GM12872 (cell line): ENCODE data around the gene PLCB4.

Source experiments
- CTCF ChIP-seq: IDR thresholded peaks from 3 replicates; pipeline ENCODE4 v1.5.1; 2011; ENCODE audit warnings: low read depth, mild to moderate bottlenecking, low read length, moderate library complexity; ENCODE audit not compliant: insufficient read depth

The PLCB4 gene

GRCh38 chr20:9160757-9161156 is 91.9 kb downstream of the PLCB4 start:
- no peak for TF ChIP-seq CTCF

GRCh38 chr20:9161311-9161710 is 92.4 kb downstream of the PLCB4 start:
- TF ChIP-seq CTCF = no peak

GRCh38 chr20:9163251-9163650 is 94.4 kb downstream of the PLCB4 start:
- TF ChIP-seq CTCF = no peak

- TF ChIP-seq CTCF = no peak
Observed at GRCh38 chr20:9163995-9164394, 95.1 kb downstream of the PLCB4 start.

GRCh38 chr20:9165261-9165660 is 96.4 kb downstream of the PLCB4 start:
- TF ChIP-seq CTCF = no peak

- TF ChIP-seq CTCF = no peak
Observed at GRCh38 chr20:9166153-9166780, 97.4 kb downstream of the PLCB4 start.

- TF ChIP-seq CTCF = no peak
Observed at GRCh38 chr20:9169409-9169808, 100.5 kb downstream of the PLCB4 start.
